ENCODE data around the gene TPST1.

DNA sequence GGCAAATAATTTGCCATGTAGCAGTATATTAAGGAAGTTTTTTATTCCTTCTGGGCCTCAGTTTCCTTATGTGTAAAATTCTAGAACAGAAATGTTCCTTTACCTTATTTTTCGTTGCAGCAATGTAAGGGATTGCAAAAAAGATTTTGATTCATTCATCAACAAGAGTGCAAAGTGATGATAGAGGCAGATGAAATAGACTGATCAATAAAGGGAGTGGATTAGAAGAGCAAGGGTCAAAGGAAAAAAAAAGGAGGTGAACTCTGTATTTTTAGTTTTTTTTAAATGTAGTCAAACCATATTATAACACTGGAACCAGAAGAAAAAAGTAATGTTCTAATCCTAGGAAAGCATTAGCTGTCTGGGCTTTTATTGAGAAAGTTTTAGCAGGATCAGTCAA is 14.7 kb downstream of the TPST1 start:
- no peak for TF ChIP-seq CTCF (IDR thresholded peaks at IDR 0.05 in 2 of 3, conservative IDR thresholded peaks at IDR 0.05 in 1 of 3; ENCODE audit: insufficient read depth in 2 of 3, low read depth in 1 of 3, low read length in 3 of 3)
- no peak for TF ChIP-seq SIX5 (IDR thresholded peaks at IDR 0.05; ENCODE audit: borderline replicate concordance in 1 of 2, insufficient read depth in 1 of 2, low read depth in 1 of 2, low read length in 2 of 2)
- TF ChIP-seq ZNF778 (CRISPR knock-in tag; IDR thresholded peaks at IDR 0.05), result no peak
- no peak for TF ChIP-seq GTF2A2 (tag; IDR thresholded peaks at IDR 0.05)

Measured in K562 (cell line).